CD8-positive, alpha-beta memory T cell (primary cell): ENCODE data around the gene MAN2B2. TPM values are rescaled to one million over a fixed set of nuclear protein-coding genes. Genes with fewer than 3 reads are reported as not detected.

Experiments
- CTCF ChIA-PET: fragments of 350-600 bp; sonication (Branson Sonifier 250); formaldehyde crosslinking; loops from one replicate; lab custom pipeline; 2021; ENCODE audit warnings: antibody characterized with exemption; lab: Charles Lee
- POLR2A ChIA-PET: fragments of 350-600 bp; sonication (Branson Sonifier 250); formaldehyde crosslinking; loops from one replicate; lab custom pipeline; 2021; ENCODE audit warnings: antibody characterized with exemption; lab: Charles Lee
- DNase-seq, 5 donors: peaks; one replicate each; pipeline versions ENCODE4 v3.0.0 to v3.0.0-alpha.2; 2020 to 2022; ENCODE audit warnings: mixed read lengths in 1 of 5
- H3K27ac ChIP-seq: one replicate; pipeline ENCODE4 v1.7.0; 2013; ENCODE audit warnings: low read depth, mild to moderate bottlenecking, low read length, moderate library complexity
- H3K27me3 ChIP-seq: 2 replicates; pipeline ENCODE4 v1.7.0; 2013; ENCODE audit warnings: low read length, mild to moderate bottlenecking; ENCODE audit not compliant: insufficient read depth, poor library complexity, severe bottlenecking
- H3K36me3 ChIP-seq: 2 replicates; pipeline ENCODE4 v1.7.0; 2013; ENCODE audit warnings: mild to moderate bottlenecking, low read length, moderate library complexity; ENCODE audit not compliant: insufficient read depth
- H3K4me1 ChIP-seq: 2 replicates; pipeline ENCODE4 v1.7.0; 2013; ENCODE audit warnings: mild to moderate bottlenecking, low read length, moderate library complexity; ENCODE audit not compliant: insufficient read depth
- H3K4me3 ChIP-seq: 2 replicates; pipeline ENCODE4 v1.7.0; 2013; ENCODE audit warnings: mild to moderate bottlenecking, low read length
- H3K9me3 ChIP-seq: 2 replicates; pipeline ENCODE4 v1.7.0; 2013; ENCODE audit warnings: mild to moderate bottlenecking, low read length
- H3K27ac Mint-ChIP-seq, 8 donors: one replicate each; pipeline ENCODE4 v1.8.0; 2020 to 2021; ENCODE audit warnings: mixed read lengths in 8 of 8, mild to moderate bottlenecking in 6 of 8, inconsistent platforms in 3 of 8, moderate library complexity in 3 of 8
- H3K27me3 Mint-ChIP-seq, 2 donors: one replicate each; pipeline ENCODE4 v1.8.0; 2020 to 2021; ENCODE audit warnings: mixed read lengths in 2 of 2, mild to moderate bottlenecking in 1 of 2, moderate library complexity in 1 of 2
- H3K36me3 Mint-ChIP-seq, 3 donors: one replicate each; pipeline ENCODE4 v1.8.0; 2020 to 2021; ENCODE audit warnings: mixed read lengths in 3 of 3, inconsistent platforms in 1 of 3, mild to moderate bottlenecking in 1 of 3
- H3K4me1 Mint-ChIP-seq, 3 donors: one replicate each; pipeline ENCODE4 v1.8.0; 2020 to 2021; ENCODE audit warnings: mixed read lengths in 3 of 3, inconsistent platforms in 1 of 3, mild to moderate bottlenecking in 1 of 3
- H3K4me3 Mint-ChIP-seq, 7 donors: one replicate each; pipeline ENCODE4 v1.8.0; 2020 to 2021; ENCODE audit warnings: mixed read lengths in 7 of 7, mild to moderate bottlenecking in 6 of 7, moderate library complexity in 4 of 7, inconsistent platforms in 2 of 7
- H3K9me3 Mint-ChIP-seq, 5 donors: one replicate each; pipeline ENCODE4 v1.8.0; 2020 to 2022; ENCODE audit warnings: mixed read lengths in 5 of 5, mild to moderate bottlenecking in 3 of 5, moderate library complexity in 2 of 5, inconsistent platforms in 1 of 5
- polyA plus RNA-seq: library from polyadenylated mRNA; unstranded; fragments of 300-500 nt; fragmentation: Illumina TruSeq; gene quantifications from one replicate; pipeline ENCODE4 v1.2.3, GENCODE V29; 2021
- total RNA-seq, 2 experiments: library from RNA; stranded (reverse); gene quantifications; one replicate each; pipeline ENCODE4 v1.2.3, GENCODE V29; 2021

The MAN2B2 gene
- total and polyA plus RNA-seq, 3 experiments from 2014 or later = 17.5 to 33.5 (median 18.3) TPM

DNA sequence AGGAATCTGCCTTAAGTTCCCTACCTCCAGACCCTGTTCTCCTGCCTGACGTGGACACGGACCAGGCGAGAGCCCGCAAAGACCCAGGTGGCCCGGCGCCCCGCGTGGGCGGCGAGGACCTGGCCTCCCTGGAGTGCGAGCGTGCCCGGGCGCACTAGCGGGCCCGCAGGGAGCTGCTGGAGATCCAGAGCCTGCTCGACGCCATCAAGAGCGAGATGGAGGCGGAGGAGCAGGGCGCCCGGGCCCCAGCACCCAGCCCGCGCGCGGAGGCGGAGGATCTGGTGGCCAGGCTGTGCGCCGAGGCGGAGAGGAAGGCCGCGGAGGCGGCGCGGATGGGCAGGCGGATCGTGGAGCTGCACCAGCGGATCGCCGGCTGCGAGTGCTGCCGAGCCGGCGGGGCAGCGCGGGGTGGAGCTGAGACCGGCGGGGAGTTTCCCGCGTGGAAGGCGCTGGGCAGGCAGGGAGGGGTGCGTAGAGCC lies 83.6 kb downstream of the MAN2B2 start:
- Mint-ChIP-seq H3K27ac (peak overlapping the region in 4 of 8 donors; percentile 7 to 77 (median 52)), H3K36me3 (peaks cover 0 to 2% (median 0%) of the 10 kb centered on the region in 3 donors), H3K9me3 (no peaks in the 10 kb centered on the region), H3K4me3 (peak overlapping the region; percentile 54 to 85 (median 69)), H3K27me3 (peaks cover 8 to 16% of the 10 kb centered on the region in 2 donors), H3K4me1 (peaks cover 6 to 15% (median 7%) of the 10 kb centered on the region in 3 donors)
- peak; percentile 30 to 67 (median 52) for DNase-seq
- POLR2A ChIA-PET = interaction anchor here (0.8 to 2.5 kb wide), 3 partner anchors 15 to 18 kb away, joined by 5 to 17 read pairs (median 11); partner anchors contain the start of gene MRFAP1
- Histone ChIP-seq H3K27me3 (no peaks in the 10 kb centered on the region), H3K36me3 (no peaks in the 10 kb centered on the region), H3K4me1 (peaks cover 7% of the 10 kb centered on the region), H3K4me3 (peak overlapping the region; percentile 5), H3K9me3 (no peaks in the 10 kb centered on the region), H3K27ac (no peak overlapping the region)
- CTCF ChIA-PET = interaction anchor here (1.3 to 2.4 kb wide), 7 partner anchors 15 to 215 kb away, joined by 3 to 7 read pairs (median 5); partner anchors contain the start of genes MRFAP1 and MRFAP1L1

DNA sequence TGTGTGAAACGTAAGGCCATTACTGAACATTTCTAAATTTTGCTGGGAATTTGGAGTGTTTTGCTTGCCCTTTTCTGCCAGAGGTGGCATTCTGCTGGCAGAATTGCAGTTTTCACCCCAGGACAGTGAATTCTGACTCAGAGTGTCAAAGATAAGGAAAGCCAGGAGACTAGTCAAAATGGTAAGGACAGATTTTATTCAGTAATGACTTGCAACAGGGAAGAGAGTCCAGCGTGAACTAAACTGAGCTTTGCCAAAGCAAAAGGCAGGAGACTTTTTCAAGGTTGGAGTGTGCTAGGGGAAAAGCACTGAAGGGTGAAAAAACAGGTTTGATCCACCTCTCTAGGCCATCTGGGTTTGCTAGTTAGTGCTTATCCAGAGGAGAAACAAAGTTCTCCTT lies 84.9 kb downstream of the MAN2B2 start:
- no peak for DNase-seq
- peak overlapping the region in 1 of 7 donors; percentile 11 for H3K4me3 Mint-ChIP-seq
- Histone ChIP-seq H3K36me3 (no peaks in the 10 kb centered on the region), H3K4me1 (peaks cover 11% of the 10 kb centered on the region), H3K9me3 (no peaks in the 10 kb centered on the region), H3K27me3 (no peaks in the 10 kb centered on the region), H3K27ac (no peak overlapping the region), H3K4me3 (no peak overlapping the region)
- H3K36me3 Mint-ChIP-seq = peaks cover 0 to 2% (median 0%) of the 10 kb centered on the region in 3 donors
- no peaks in the 10 kb centered on the region for H3K9me3 Mint-ChIP-seq
- H3K27me3 Mint-ChIP-seq = peaks cover 9 to 17% of the 10 kb centered on the region in 2 donors
- H3K4me1 Mint-ChIP-seq = peaks cover 6 to 16% (median 7%) of the 10 kb centered on the region in 3 donors
- ChIA-PET POLR2A (no interaction called here), CTCF (interaction anchor here (1.3 to 2.4 kb wide), 7 partner anchors 13 to 213 kb away, joined by 3 to 7 read pairs (median 5); partner anchors contain the start of genes MRFAP1 and MRFAP1L1)
- H3K27ac Mint-ChIP-seq = no peak overlapping the region

DNA sequence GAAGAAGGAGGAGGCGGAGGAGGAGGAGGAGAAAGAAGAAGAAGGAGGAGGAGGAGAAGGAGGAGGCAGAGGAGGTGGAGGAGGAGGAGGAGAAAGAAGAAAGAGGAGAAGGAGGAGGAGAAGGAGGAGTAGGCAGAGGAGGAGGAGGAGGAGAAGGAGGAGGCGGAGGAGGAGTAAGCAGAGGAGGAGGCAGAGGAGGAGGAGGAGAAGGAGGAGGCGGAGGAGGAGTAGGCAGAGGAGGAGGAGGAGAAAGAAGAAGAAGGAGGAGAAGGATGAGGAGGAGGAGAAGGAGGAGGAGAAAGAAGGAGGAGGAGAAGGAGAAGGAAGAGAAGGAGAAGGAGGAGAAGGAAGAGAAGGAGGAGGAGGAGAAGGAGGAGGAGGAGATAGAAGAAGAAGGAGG lies 85.4 kb downstream of the MAN2B2 start:
- H3K27ac Mint-ChIP-seq = no peak overlapping the region
- no peak overlapping the region for H3K4me3 Mint-ChIP-seq
- Histone ChIP-seq H3K9me3 (no peaks in the 10 kb centered on the region), H3K36me3 (no peaks in the 10 kb centered on the region), H3K4me3 (no peak overlapping the region), H3K4me1 (peaks cover 15% of the 10 kb centered on the region), H3K27ac (no peak overlapping the region), H3K27me3 (no peaks in the 10 kb centered on the region)
- ChIA-PET CTCF (interaction anchor here (1.7 to 2.4 kb wide), 2 partner anchors 13 to 213 kb away, joined by 5 to 7 read pairs; a partner anchor contains a TSS), POLR2A (no interaction called here)
- peaks cover 6 to 16% (median 7%) of the 10 kb centered on the region in 3 donors for H3K4me1 Mint-ChIP-seq
- H3K9me3 Mint-ChIP-seq = no peaks in the 10 kb centered on the region
- H3K36me3 Mint-ChIP-seq = peaks cover 0 to 2% (median 0%) of the 10 kb centered on the region in 3 donors
- H3K27me3 Mint-ChIP-seq = peaks cover 9 to 17% of the 10 kb centered on the region in 2 donors
- DNase-seq = no peak

DNA sequence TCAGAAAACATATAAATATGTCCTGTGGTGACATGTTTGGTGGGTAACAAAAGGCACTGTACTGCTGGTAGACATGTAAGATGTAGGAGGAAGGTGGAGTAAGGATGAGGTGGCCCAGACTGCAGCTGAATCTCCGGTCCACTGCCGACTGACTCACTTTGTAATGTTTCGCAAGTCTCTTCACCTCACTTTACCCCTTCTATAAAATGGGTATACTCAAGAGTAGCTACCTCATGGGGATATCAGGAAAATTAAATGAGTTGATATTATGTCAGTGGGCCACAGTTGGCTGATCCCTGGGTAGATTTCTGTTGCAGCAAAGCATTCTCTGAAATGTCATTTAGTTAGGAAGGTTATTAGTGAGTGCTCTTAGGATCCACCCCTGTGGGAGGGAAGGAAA lies 87.6 kb downstream of the MAN2B2 start:
- Histone ChIP-seq H3K27ac (no peak overlapping the region), H3K36me3 (no peaks in the 10 kb centered on the region), H3K27me3 (no peaks in the 10 kb centered on the region), H3K9me3 (no peaks in the 10 kb centered on the region), H3K4me3 (no peak overlapping the region), H3K4me1 (peaks cover 15% of the 10 kb centered on the region)
- H3K36me3 Mint-ChIP-seq = peaks cover 0 to 2% (median 0%) of the 10 kb centered on the region in 3 donors
- peaks cover 6 to 16% (median 7%) of the 10 kb centered on the region in 3 donors for H3K4me1 Mint-ChIP-seq
- ChIA-PET CTCF (interaction anchor here (0.7 to 2.3 kb wide), 4 partner anchors 13 to 264 kb away, joined by 3 to 6 read pairs (median 3); partner anchors contain the start of gene BLOC1S4), POLR2A (interaction anchor here (0.6 kb wide), 1 partner anchor 1282 kb away, joined by 4 read pairs; no protein-coding TSS in a partner anchor)
- DNase-seq = no peak
- peaks cover 9 to 17% of the 10 kb centered on the region in 2 donors for H3K27me3 Mint-ChIP-seq
- peak overlapping the region in 1 of 8 donors; percentile 7 for H3K27ac Mint-ChIP-seq
- H3K4me3 Mint-ChIP-seq = peak overlapping the region in 1 of 7 donors; percentile 24
- no peaks in the 10 kb centered on the region for H3K9me3 Mint-ChIP-seq

DNA sequence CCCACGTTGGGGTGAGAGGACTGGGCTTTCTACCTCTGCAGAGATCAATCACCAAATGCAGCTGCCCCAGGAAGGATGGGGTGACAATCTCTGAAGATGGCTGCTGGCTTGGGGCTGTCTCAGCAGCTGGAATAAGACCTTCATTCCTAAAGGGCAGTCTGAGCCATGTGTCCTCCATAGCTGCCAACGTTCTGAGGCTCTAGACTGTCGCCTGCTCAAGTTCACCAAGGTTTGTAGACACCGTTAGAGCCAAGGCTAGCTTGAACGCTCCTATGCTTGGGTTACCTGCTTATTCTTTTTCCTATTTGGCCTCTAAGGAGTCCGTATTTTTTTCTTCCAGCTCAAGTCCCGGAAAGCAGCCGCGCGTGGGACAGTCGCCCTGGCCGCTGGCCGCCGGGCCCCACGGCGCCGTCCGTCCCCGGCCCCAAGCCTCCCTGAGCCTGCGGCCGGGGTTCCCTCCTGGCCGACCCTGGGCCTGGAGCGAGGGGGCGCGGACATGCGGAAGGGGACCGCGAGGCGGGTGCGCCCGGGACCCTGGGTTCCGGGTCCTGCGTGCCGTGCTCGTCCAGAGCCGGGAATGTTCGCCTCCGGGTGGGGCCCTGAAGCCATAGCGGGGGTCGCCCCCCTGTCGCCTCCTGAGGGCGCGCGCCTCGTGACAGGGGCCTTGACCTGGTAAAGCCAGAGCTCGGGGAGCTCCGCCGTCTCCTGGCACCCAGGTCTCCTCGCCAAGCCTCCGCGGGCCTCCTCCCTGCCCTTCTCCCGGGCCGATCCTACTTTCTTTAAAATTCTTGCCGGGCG lies 88.8 kb downstream of the MAN2B2 start:
- no peaks in the 10 kb centered on the region for H3K27me3 ChIP-seq
- peaks cover 15% of the 10 kb centered on the region for H3K4me1 ChIP-seq
- H3K4me3 ChIP-seq = no peak overlapping the region
- Mint-ChIP-seq H3K36me3 (peaks cover 0 to 4% (median 0%) of the 10 kb centered on the region in 3 donors), H3K27me3 (peaks cover 11 to 17% of the 10 kb centered on the region in 2 donors), H3K4me1 (peaks cover 4 to 8% (median 5%) of the 10 kb centered on the region in 3 donors), H3K4me3 (peak overlapping the region in 4 of 7 donors; percentile 19 to 70 (median 38)), H3K9me3 (no peaks in the 10 kb centered on the region), H3K27ac (peak overlapping the region in 1 of 8 donors; percentile 24)
- H3K27ac ChIP-seq = no peak overlapping the region
- CTCF ChIA-PET = interaction anchor here (0.6 to 2.3 kb wide), 10 partner anchors 10 to 404 kb away, joined by 3 to 11 read pairs (median 3); partner anchors contain the start of genes GRPEL1, KIAA0232 and MRFAP1
- POLR2A ChIA-PET = interaction anchor here (0.6 to 1.1 kb wide), 5 partner anchors 10 to 46 kb away, joined by 3 to 4 read pairs (median 3); partner anchors contain the start of gene MRFAP1L1
- DNase-seq = no peak
- H3K36me3 ChIP-seq = no peaks in the 10 kb centered on the region
- no peaks in the 10 kb centered on the region for H3K9me3 ChIP-seq

DNA sequence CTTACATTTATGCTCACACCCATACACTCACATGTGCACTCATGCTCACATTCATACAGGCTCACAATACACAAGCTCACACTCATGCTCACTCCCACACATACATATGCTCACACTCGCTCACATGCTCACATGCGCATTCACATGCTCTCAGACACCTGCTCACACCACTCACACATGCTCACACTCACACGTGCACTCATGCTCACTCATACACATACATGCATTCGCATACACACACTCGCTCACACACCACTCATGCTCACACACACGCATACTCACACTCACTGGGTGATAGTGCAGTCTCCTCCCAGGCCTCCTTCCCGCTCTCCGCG lies 90.3 kb downstream of the MAN2B2 start:
- H3K36me3 ChIP-seq = no peaks in the 10 kb centered on the region
- H3K27me3 ChIP-seq = no peaks in the 10 kb centered on the region
- no peak overlapping the region for H3K4me3 ChIP-seq
- H3K27me3 Mint-ChIP-seq = peaks cover 11 to 17% of the 10 kb centered on the region in 2 donors
- H3K27ac ChIP-seq = no peak overlapping the region
- peaks cover 0 to 7% (median 6%) of the 10 kb centered on the region in 3 donors for H3K36me3 Mint-ChIP-seq
- ChIA-PET CTCF (interaction anchor here (2.1 kb wide), 1 partner anchor 24 kb away, joined by 11 read pairs; the partner anchor contains the start of gene MRFAP1), POLR2A (interaction anchor here (0.7 kb wide), 1 partner anchor 106 kb away, joined by 6 read pairs; no protein-coding TSS in a partner anchor)
- no peak overlapping the region for H3K4me3 Mint-ChIP-seq
- peaks cover 0 to 4% (median 0%) of the 10 kb centered on the region in 3 donors for H3K4me1 Mint-ChIP-seq
- DNase-seq = no peak
- no peak overlapping the region for H3K27ac Mint-ChIP-seq
- H3K4me1 ChIP-seq = peaks cover 8% of the 10 kb centered on the region
- no peaks in the 10 kb centered on the region for H3K9me3 ChIP-seq
- no peaks in the 10 kb centered on the region for H3K9me3 Mint-ChIP-seq

DNA sequence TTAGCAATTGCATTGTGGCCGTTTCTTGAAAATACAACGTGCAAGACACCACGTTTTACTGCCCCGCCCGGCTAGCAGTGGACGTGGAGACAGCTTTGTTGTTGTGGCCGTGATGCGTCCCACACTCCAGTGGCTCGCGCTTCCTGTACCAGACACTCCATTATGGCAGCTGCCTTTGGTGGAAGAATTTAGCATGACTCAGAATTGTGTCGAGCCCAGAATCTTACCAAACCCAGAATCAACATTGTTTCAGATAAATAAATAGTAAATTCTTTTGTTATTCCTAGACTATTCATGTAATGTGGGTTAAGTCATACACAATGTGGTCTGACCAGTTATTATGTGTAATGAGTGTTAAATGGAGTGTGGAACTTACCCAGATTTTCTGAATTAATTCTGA lies 93.4 kb downstream of the MAN2B2 start:
- Mint-ChIP-seq H3K27me3 (peaks cover 3 to 6% of the 10 kb centered on the region in 2 donors), H3K27ac (no peak overlapping the region), H3K4me3 (no peak overlapping the region), H3K9me3 (peaks cover 0 to under 1% (median 0%) of the 10 kb centered on the region in 5 donors), H3K4me1 (peaks cover 5 to 9% (median 5%) of the 10 kb centered on the region in 3 donors), H3K36me3 (peaks cover 0 to 13% (median 5%) of the 10 kb centered on the region in 3 donors)
- no peaks in the 10 kb centered on the region for H3K36me3 ChIP-seq
- ChIA-PET POLR2A (no interaction called here), CTCF (interaction anchor here (10.4 kb wide), 1 partner anchor 39 kb away, joined by 369 read pairs; the partner anchor contains the start of genes BLOC1S4, MRFAP1L1 and S100P)
- no peak overlapping the region for H3K4me3 ChIP-seq
- H3K27ac ChIP-seq = no peak overlapping the region
- H3K9me3 ChIP-seq = no peaks in the 10 kb centered on the region
- no peak for DNase-seq
- peaks cover 8% of the 10 kb centered on the region for H3K4me1 ChIP-seq
- H3K27me3 ChIP-seq = no peaks in the 10 kb centered on the region
